ENCODE results near the gene ZBTB16.

GRCh38 chr11:114279792-114280546, 220.5 kb downstream of the ZBTB16 start:
- TF ChIP-seq, protein P1, sequence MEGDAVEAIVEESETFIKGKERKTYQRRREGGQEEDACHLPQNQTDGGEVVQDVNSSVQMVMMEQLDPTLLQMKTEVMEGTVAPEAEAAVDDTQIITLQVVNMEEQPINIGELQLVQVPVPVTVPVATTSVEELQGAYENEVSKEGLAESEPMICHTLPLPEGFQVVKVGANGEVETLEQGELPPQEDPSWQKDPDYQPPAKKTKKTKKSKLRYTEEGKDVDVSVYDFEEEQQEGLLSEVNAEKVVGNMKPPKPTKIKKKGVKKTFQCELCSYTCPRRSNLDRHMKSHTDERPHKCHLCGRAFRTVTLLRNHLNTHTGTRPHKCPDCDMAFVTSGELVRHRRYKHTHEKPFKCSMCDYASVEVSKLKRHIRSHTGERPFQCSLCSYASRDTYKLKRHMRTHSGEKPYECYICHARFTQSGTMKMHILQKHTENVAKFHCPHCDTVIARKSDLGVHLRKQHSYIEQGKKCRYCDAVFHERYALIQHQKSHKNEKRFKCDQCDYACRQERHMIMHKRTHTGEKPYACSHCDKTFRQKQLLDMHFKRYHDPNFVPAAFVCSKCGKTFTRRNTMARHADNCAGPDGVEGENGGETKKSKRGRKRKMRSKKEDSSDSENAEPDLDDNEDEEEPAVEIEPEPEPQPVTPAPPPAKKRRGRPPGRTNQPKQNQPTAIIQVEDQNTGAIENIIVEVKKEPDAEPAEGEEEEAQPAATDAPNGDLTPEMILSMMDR (IDR thresholded peaks at IDR 0.05): no peak
- no peak for TF ChIP-seq POLR2A (IDR thresholded peaks at IDR 0.05)

All from ovary (tissue), 3 donors.